Bronchial epithelial cell (primary cell): Measurements from ENCODE around the gene POLR3C. TPM values are rescaled to one million over a fixed set of nuclear protein-coding genes. Genes with fewer than 3 reads are reported as not detected.
A peak's percentile ranks its signal among the peaks of the same experiment; 100 is the strongest.

Experiments used
- DNase-seq: peaks from one replicate; pipeline ENCODE4 v3.0.0-alpha.2; 2010; ENCODE audit warnings: low read depth
- FAIRE-seq: peaks from 2 replicates; lab custom pipeline; 2011; peaks lifted over from hg19 to GRCh38; lab: Jason Lieb, UNC
- H3K27me3 ChIP-seq: 2 replicates; pipeline ENCODE4 v1.5.1; 2011; ENCODE audit warnings: low read length; ENCODE audit not compliant: control insufficient read depth, insufficient read depth
- H3K36me3 ChIP-seq: 2 replicates; pipeline ENCODE4 v1.5.1; 2011; ENCODE audit warnings: low read length; ENCODE audit not compliant: control insufficient read depth, insufficient read depth
- H3K4me3 ChIP-seq: 2 replicates; pipeline ENCODE4 v1.5.1; 2011; ENCODE audit warnings: mild to moderate bottlenecking, low read depth, low read length, control low read depth
- CTCF ChIP-seq: IDR thresholded peaks from 2 replicates; pipeline ENCODE4 v1.5.1; 2011; ENCODE audit warnings: mild to moderate bottlenecking, moderate library complexity, low read length, control low read depth, inconsistent platforms; ENCODE audit not compliant: insufficient read depth, severe bottlenecking
- total RNA-seq: library from RNA; depleted of rRNA; stranded (reverse); fragments of >200 nt; gene quantifications from 2 replicates; pipeline ENCODE4 v1.2.1, GENCODE V29; 2014

POLR3C gene
- total RNA-seq, 1 donor from 2014 or later = 28.2 TPM

DNA sequence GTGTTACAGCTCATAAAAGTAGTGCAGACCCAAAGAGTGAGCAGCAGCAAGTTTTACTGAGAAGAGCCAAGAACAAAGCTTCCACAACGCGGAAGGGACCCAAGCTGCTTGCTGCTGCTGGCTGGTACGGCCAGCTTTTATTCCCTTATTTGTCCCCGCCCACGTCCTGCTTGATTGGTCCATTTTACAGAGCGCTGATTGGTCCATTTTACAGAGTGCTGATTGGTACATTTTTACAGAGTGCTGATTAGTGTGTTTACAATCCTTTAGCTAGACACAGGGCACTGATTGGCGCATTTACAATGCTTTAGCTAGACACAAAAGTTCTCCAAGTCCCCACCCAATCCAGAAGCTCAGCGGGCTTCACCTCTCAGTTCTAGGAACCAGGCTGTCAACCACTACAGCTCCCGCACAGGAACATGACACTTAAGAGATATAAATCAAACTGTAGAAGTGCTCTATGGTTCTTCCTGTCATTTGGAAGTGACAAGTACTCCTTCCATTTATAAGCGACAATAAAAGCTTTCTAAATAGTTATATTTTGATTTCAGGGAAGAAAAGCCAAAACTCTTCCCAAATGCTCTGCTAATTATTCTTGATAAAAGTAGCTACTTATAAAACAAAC is 28.6 kb upstream of the POLR3C start:
- Histone ChIP-seq H3K27me3 (no peaks in the 10 kb centered on the region), H3K4me3 (no peak overlapping the region), H3K36me3 (no peaks in the 10 kb centered on the region)
- FAIRE-seq (no peak), DNase-seq (no peak)
- TF ChIP-seq CTCF = no peak

GRCh38 chr1:145796753-145797152 is 27.2 kb upstream of the POLR3C start:
- no peak for TF ChIP-seq CTCF
- Histone ChIP-seq H3K27me3 (no peaks in the 10 kb centered on the region), H3K36me3 (no peaks in the 10 kb centered on the region), H3K4me3 (no peak overlapping the region)
- FAIRE-seq = no peak
- no peak for DNase-seq

GRCh38 chr1:145799806-145800205 is 24.2 kb upstream of the POLR3C start:
- FAIRE-seq (no peak), DNase-seq (no peak)
- Histone ChIP-seq H3K4me3 (no peak overlapping the region), H3K27me3 (no peaks in the 10 kb centered on the region), H3K36me3 (no peaks in the 10 kb centered on the region)
- no peak for TF ChIP-seq CTCF

DNA sequence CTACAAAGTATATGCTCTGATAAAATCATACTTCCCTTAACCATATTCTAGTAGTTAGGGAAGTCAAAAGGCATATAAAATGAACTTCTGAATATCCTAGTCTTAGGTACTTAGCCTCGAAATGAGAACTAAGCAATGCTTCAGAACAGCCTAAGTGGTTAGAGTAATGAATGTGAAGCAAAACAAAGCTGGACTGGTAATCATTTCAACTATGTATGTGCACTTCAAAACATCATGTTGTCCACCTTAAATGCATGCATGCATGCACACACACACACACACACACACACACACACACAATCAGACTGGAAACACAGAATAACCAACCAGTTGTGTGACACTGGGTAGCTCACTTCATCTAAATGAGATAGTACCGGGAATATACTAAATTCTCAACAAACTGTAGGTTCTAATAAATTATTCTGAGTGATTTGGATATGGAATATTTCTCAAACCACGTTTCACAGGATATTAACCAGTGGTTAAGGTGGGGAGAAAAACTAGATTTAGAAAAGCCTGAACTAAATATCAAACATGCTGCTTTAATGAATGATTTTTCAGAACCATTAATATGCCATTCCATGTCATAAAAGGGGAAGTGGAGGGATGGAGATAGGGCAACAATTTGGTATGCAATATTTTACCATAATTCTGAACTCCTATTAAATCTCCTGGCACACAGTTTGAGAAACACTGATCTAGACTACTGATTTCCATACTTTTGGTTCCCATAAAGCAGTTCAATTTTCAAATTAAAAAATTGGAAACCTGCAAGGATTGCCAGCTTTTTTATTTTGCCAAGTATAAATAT is 19.6 kb upstream of the POLR3C start:
- TF ChIP-seq CTCF = no peak
- DNase-seq = no peak
- Histone ChIP-seq H3K4me3 (no peak overlapping the region), H3K36me3 (no peaks in the 10 kb centered on the region), H3K27me3 (no peaks in the 10 kb centered on the region)
- no peak for FAIRE-seq

DNA sequence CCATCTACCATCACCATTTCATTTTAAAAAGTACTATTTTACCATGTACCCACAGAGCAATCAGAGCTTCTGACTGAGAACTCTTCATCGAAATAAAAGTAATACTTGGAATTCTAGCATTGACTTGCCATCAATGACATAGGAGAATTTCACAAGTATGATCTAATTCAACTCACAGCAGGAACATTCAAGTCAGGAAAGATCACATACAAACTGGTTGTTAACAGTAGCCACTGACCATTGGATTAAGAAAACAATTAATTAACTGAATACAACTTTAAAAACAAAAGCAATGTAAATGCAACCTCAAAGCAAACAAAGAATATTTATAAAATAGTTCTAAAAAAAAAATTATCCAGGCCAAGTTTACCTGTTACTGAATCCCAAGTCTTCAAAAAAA is 18.9 kb upstream of the POLR3C start:
- Histone ChIP-seq H3K27me3 (no peaks in the 10 kb centered on the region), H3K4me3 (no peak overlapping the region), H3K36me3 (no peaks in the 10 kb centered on the region)
- peak; percentile 23 for DNase-seq
- no peak for TF ChIP-seq CTCF
- no peak for FAIRE-seq

- no peak for TF ChIP-seq CTCF
- Histone ChIP-seq H3K27me3 (no peaks in the 10 kb centered on the region), H3K36me3 (no peaks in the 10 kb centered on the region), H3K4me3 (no peak overlapping the region)
- FAIRE-seq (no peak), DNase-seq (no peak)
Observed at GRCh38 chr1:145806408-145806807, 17.6 kb upstream of the POLR3C start.
